Activated CD4-positive, alpha-beta T cell treated with anti-CD3 and anti-CD28 coated beads, Interleukin-2, amount 50 U/mL, for 24 hours (primary cell): Measurements from ENCODE around the gene NID2.

ENCODE experiments used
- DNase-seq, 2 donors: peaks; one replicate each; pipeline ENCODE4 v3.0.0-alpha.2; 2020; ENCODE audit warnings: low read depth in 1 of 2, low spot score in 1 of 2

NID2 gene

DNA sequence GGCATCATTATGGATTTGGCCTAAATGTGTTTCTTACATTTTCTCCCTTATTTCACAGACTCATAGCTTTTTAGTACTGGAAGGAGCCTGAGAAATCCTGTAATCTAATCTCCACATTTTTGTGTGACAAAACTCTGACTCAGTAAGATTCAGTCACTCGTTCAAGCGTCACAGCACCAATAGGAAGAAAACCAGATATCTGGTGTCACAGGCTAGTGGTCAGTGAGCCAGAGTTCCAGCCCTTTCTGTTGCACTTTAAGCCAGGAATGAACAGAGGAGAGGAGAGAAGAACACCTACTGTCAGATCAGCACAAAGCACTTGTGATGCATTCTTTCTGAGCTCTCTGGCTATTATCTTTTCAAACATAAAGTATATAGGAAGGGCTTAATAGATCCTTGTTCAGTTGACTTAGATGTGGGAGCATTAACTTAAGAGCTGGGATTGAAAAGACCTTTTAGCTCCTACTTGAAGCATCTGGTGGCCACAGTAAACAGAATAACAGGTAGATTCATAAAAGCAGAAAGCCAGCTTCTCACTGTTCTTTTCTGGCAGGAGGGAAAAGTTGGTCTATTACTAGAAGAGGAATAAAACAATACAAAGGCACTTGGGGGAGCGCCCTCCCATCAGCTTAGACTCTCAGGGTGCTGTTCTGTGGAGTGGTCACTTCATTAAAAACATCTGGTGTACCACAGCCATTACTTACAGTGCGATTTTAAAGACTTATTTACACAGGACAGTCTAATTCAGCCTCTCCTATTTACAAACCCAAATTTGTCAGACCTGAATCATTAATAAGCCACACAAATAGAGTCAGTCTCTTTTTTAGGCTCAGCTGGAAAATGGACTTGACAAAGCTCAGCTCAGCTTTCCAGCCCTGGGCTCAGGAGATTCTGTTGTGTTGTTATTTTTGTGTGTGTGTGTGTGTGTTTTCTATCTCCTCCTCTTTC is 12.2 kb upstream of the NID2 start:
- no peak for DNase-seq

DNA sequence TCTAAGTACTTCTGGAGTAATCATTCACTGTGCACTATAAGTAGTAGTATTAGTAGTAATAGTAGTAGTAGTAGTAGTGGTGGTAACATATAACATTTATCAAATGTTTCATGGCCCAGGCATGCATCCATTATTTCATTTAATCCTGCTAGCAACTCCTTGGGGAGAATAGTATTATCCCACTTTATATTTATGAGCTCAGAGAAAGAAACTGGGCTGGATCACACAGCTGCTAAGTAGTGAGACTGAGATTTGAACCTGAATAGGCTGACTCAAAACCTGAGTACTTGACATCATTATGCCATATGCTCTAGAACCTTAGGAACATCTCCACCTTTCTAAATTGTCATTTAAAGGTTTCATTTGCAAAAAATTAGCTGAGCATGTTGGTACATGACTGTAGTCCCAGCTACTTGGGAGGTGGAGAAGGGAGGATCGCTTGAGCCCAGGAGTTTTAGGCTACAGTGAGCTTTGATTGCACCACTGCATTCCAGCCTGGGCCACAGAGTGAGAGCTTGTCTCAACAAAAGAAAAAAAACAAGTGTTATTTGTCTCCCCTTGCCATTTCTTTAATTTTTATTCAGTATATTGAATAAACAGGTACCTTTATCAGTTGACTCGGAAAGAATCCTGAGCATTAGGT is 11.4 kb upstream of the NID2 start:
- no peak for DNase-seq

DNA sequence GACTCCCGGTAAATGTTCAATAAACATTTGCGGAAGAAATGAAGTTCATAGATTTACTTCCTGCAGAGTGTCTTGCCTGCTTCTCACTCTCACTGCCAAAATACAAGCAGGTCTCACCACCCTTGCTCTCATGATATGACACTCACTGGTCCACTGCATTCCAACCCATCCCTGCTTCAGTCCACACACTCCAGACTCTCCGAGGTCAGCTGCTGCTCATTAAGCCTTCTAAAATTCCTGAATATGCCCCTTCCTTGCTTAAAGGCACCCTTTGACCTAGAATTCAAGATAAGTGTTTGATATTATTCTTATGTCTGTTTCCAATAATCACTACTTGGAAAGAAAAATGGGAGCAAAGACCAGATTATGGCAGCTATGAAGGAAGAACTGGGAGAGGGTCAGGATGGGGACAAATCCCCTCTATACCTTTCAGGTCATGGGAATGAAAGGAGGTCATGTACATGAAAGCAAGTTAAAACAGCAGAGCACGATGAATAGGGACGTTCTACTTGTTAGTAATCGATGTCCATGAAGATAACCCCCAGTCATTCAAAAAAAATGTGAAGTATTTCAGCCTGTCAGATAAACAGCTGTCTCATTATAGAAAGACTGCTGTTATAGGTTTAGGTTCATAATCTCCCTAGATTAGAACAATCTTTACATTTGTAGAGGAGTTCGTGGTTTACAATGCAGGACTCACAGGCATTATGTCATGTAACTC is 10.5 kb upstream of the NID2 start:
- no peak for DNase-seq

DNA sequence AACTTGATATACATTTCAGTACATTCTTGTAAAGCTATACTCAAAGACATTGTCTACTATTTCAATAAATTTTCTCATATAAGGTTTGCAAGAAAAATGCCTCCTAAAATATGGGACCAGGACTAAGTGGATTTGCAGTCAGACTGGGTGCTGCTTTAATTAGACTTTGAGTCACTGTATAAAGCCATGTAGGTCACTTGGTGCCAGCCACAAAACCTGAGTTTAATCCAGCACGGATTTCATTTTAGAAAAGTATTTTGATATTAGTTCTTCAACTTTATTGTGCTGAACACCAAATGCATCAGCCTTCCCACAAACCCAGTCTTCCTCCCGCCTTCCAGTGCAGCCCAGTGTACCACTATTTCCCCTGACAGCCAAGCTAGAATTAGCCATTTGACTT is 9.9 kb upstream of the NID2 start:
- no peak for DNase-seq

DNA sequence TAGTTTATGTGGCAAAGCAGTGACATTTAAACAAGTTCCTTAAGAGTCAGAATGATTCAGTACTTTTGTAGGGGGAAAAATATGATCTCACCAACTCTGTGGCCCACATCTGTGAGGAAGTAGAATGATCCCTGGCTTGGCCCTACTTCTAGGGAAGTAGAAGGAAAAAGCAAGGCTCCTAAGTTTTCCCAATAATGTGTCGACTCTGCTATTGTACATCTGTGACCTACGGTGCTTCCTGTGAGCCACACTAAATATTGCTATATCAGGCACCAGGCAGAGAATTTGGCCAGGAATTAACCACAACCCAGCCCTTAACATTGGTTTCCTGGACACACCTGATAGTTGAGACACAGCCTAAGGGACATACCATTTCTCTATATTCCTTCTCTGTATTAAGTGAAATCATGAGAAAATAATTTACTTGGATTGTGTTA is 9.3 kb upstream of the NID2 start:
- no peak for DNase-seq

DNA sequence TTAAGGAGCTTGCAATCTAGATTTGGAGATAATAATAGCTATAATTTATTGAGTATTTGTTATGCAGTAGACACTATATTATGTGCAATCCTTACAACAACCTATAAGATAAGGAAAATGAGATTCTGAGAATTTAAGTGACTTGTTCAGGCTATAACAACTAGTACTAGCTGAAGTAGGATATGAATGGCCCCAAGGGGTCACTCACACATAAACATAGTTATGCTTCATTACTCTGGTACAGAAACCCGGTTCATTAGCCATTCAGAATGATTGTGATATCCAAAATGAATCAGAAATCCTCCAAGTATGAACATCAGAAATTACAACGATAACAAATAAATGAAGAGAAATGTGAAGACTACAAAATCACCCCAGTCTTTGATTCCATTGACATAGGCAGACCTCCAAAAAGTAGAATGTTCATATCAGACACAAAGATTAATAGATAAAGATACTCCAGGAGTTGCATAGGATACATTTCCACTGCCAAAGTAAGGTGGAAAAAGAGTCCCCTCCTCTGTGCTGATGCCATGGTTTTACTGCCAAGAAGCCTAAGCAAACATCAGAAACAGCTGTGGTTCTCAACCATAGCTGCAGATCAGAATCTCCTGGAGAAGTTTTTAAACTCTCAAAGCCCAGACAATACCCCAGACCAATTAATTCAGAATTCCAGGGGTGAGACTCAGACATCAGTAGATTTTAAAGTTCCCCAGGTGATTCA is 8.6 kb upstream of the NID2 start:
- no peak for DNase-seq

DNA sequence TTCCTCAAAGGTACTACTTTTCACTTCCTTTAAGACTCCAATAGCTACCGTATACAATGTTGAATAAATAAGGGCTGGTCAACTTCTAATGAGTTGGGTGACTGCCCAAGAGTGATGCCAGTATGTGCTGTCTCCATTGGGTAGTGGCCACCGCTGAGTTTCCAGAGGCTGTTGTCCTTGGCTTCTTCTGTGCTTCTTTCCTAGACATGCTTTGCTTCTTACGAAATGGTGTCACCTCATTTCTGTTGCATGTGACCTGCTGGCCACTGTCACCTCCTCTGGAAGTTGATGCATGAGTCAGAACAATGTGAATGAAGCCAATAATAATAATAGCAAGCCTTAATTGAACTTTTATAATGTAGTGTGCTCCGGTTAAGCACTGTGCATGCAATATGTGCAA is 7.5 kb upstream of the NID2 start:
- no peak for DNase-seq

DNA sequence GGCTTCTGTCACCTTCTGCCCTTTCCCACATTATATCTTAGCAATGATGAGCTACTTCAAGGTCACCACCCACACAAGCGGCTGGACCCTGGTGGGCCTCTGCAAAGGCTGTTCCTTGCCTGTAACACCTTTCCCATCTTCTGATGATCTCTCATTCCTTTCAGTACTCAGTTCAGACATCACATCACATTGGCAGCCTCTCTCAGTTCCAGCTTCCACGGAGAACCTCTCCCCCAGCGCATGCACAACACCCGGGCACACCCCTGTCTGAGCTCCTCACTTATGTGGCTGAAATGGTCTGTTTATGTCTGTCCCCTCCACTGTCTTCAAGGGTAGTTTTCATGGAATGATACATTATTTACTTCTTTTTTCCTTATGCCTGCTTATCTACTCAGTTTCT is 6.5 kb upstream of the NID2 start:
- no peak for DNase-seq

DNA sequence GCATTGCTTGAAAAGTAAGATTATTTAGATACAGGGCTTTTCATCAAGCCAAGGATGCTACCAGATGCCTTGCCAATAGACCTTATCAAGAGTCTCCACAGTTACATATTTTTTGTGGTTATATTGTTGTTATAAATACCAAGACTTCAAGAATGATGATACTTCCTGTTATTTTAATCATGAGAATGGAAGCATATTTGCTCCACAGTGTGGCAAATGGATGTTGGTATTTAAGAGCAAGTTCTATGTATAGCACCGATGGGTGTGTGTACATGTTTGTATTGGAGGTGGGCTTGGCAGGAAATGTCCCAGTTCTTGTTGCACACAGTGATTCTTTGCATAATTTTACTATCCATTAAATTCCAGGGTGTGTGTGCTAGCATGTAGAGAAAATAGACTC is 4.4 kb upstream of the NID2 start:
- DNase-seq = no peak

DNA sequence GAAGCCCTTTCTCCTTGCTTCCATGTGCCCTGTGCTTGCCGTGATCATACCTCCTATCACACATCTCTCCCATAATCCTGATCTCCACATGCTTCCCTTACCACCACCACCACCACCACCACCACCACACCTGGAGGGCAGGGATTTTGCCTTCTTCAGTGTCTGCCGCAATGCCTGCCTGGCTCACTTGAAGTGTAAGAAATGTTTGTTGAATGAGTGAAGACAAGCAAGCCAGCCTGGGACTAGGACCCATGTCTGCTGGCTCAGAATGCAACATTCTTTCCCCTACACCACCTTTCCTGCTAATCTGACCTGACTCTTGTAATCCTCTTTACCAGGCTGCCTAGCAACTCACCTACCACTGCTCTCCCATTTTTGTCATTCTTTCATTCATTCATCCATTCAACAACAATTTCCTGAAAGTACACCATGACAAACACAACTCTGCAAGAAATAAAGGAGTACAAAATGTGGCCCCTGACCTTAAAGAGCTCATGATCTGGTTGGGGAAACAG is 3.5 kb upstream of the NID2 start:
- no peak for DNase-seq

DNA sequence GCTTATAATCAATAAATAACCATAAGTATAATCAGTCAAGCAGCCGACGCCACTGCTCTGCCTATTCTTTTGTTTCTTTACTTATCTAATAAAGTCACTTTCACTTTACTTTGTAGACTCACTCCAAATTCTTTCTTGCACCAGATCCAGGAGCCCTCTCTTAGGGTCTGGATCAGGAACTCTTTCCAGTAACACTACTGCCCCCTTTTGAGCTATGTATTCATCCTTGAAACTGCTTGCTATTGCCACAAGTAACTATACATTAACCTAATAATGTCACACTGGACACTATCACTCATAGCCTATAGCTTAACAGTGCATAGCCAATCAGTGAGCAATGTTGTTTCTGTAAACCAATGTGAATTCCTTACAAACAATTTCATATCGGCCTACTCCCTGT is 2.8 kb upstream of the NID2 start:
- no peak for DNase-seq

DNA sequence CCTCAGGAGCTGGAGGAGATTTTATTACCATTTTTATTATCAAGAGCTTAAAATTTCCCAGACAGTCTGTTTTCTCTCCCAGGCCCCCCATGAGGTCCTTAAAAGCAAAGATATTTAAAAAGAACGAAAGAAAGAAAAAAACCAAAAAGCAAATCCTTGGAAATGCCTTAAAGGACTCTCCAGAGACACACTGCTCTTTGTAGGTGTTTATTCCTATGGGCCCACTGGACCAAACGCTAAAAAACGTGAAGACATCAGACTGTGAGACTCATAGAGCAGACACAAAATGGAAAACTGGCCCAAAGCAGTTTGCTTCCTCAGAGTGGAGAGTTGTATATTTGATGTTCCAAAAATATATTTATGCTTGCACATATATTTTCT is 1.2 kb upstream of the NID2 start:
- DNase-seq = no peak

DNA sequence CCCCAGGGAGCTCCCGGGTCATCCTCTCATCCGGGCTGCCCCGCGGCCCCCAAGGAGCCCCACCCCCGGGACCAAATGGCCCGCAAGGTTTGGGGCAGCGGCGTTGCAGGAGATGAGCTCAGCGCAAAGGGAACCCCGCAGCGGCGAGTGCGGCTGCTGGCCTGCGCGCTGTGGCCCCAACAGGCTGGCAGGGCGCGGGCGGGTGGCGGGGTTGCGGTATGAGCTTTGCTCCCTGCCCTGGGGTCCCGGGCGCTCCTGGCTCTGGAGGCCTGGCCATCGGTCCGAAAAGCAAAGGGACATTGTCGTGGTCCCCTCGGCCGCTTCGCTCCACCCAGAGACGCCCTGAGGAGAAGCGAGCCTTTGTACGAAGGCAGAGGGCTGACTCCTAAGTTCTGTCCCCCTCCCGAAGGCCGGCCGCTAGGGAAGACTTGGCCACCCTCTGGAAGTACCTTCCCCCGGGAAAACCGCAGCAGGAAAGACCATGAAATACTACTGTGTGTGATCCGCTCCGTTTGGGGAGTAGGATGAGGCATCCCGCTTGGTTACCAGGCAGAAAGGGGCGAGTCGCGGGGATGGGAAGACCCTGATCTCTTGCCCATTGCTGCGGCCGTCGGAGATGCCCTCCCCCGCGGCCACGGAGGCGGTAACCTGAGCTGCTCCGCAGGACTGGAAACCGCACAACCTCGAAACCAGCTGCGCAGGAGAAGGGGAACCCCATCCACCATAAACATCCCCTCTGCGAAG is 620 bp upstream of the NID2 start:
- peak in 1 of 2 donors; percentile 3 for DNase-seq

DNA sequence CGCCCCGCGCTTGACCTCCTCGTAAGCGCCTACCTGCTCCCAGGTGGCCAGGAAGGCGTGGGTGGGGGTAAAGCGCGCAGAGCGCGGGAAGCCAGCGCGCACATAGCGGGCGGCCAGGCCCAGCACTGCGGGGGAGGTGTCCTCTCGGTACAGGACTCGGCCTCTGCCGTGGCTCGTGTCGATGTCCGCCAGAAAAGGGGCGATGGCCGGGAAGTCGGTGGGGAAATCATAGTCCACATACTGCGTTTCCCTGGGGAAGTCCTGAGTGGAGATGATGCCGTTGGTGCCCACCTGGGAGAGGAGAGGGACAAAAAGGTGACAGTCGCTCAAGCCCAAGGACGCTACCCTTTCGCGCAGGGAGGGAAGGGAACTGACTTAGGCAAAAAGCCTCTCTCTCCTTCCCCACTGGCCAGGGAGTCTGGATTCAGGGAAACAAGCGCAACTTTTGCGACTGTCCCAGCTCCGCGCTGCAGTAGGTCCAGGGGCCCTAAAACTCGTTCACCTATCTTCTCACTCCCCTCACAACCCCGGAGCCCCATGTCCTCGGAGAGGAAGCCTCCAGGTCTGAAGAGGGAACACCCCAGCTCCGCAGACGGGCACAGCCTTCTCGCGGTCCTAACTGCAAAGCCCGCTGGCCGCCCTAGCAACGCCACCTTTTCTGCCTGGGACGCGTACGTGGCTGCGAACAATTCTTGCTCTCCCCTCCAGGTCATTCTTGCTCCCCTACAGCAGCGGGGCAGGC is 815 bp downstream of the NID2 start:
- peak in 1 of 2 donors; percentile 2 for DNase-seq

DNA sequence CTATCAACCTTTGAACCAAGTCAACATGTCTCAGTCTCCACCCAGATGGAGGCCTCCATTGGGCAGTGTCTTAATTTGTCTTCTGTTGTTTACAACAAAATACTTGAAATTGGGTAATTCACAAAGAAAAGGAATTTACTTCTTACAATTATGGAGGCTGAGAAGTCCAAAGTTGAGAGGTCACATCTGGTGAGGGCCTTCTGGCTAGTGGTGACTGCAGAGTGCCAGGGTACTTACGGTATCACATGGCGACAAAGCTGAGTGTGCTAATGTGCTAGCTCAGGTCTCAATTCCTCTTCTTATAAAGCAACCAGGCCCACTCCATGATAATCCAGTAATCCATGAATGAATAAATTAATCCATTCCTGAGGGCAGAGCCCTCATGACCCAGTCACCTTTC is 4.7 kb downstream of the NID2 start:
- no peak for DNase-seq

DNA sequence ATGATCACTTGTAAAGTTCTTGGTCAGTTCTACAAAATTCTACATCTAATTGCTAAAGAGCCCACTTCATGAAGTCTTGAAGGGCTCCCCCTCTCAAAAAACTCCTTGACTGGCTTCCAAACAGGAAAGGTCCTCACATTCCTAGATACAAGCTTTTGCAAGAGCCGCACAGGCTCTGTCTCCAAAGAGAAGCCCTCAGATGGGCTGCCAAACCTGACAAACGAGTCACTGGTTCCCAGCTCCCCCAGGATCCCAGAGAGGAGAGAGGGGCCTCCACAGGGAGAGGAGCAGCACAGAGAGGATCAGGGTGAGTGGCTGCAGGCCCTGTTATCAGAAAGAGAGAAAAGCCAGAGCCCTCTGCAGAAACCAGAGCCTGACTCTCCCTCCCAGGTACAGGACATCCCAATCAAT is 5.8 kb downstream of the NID2 start:
- no peak for DNase-seq

DNA sequence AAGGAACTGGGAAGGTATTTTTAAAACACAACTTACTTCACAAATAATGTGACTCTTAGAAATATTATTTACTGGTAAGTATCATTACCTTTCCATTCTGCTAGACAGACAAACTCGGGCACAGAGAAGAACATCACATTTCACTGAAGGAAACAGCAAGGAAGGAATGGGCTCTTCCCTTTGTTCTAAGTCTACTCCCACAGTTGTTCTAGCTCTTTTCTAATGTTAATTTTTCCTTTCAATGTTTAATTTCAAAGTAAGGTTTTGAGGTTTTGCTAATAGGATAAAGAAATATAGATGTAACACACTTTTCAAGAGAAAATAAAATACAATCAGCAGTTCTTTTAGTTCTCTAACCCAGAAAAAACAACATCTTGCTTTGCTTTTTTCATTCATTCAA is 7.0 kb downstream of the NID2 start:
- DNase-seq = no peak

DNA sequence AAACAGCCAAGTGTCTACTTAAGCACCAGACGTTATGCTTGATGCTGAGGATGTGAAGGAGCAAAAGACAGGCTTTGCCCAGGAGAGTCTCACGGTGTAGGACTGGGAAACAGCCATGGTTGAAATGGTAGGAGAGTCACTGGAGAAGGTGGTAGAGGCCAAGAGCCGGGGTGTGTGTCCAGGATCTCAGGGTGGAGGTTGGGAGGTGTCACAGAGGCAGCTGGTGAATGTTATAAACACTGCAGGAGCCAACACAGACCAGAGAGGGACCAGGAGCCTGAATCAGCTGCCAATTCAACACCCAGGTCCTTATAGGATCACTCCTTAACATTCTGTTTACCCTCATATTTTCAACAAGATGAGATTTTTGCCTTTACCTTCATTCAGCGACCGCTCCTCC is 7.5 kb downstream of the NID2 start:
- DNase-seq = no peak

DNA sequence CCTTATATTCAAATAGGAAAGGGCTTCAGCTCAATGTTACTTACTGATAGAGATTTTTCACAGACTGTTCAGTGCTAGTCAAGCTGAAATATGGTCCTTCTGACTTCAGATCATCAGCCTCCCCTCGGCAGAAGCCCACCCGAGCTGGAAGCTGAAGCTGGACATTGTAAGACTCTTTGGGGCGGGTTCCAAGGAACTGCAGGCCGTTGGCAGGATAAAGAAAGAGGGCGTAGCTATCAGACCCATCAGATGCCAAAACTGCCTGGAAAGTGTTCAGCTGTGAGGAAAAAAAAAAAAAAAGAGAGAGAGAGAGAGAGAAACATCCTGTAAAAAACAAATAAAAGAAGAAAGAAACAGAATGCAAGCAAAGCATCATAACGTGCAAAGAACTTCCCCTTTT is 8.8 kb downstream of the NID2 start:
- DNase-seq = no peak

DNA sequence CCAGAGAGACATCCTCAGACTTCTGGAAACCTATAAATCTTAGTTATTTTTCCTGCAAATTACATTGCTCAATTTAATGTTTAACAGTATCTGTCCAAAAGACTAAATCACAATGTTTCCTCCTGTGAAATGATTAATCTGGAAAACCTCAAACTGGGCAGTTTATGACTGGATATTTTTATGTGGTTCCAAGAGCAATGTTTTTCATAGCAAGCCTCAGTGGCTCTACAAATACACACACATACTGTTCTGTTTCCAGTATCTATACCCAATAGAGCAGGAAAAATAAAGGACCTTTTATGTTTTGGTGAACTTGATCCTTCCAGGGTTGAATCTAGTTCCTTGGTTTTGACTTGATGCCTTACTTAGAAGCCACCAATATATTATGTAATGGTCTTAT is 9.2 kb downstream of the NID2 start:
- no peak for DNase-seq
